Brain pericyte (primary cell): ENCODE measurements around the gene PEAK1.

Source experiments
- DNase-seq: peaks from one replicate; pipeline ENCODE4 v3.0.0-alpha.2; 2012; ENCODE audit warnings: low read depth, low spot score

Gene PEAK1

GRCh38 chr15:77358545-77359240 is 61.2 kb downstream of the PEAK1 start:
- no peak for DNase-seq

GRCh38 chr15:77356305-77356704 is 63.6 kb downstream of the PEAK1 start:
- DNase-seq, result no peak

GRCh38 chr15:77355321-77355720 is 64.6 kb downstream of the PEAK1 start:
- no peak for DNase-seq

- no peak for DNase-seq
Measured at GRCh38 chr15:77354063-77354462, 65.8 kb downstream of the PEAK1 start.

- no peak for DNase-seq
Measured at GRCh38 chr15:77352887-77353286, 67.0 kb downstream of the PEAK1 start.

GRCh38 chr15:77350792-77351191 is 69.1 kb downstream of the PEAK1 start:
- no peak for DNase-seq

- DNase-seq, result no peak
Measured at GRCh38 chr15:77349666-77350065, 70.2 kb downstream of the PEAK1 start.

- no peak for DNase-seq
Measured at GRCh38 chr15:77348511-77348910, 71.4 kb downstream of the PEAK1 start.

- DNase-seq, result no peak
Measured at GRCh38 chr15:77347197-77347596, 72.7 kb downstream of the PEAK1 start.

GRCh38 chr15:77346245-77347036 is 73.5 kb downstream of the PEAK1 start:
- no peak for DNase-seq

GRCh38 chr15:77342807-77343206 is 77.1 kb downstream of the PEAK1 start:
- no peak for DNase-seq

- DNase-seq, result no peak
Measured at GRCh38 chr15:77340245-77340644, 79.7 kb downstream of the PEAK1 start.

GRCh38 chr15:77336006-77336405 is 83.9 kb downstream of the PEAK1 start:
- DNase-seq, result no peak

GRCh38 chr15:77335298-77335697 is 84.6 kb downstream of the PEAK1 start:
- no peak for DNase-seq

GRCh38 chr15:77333166-77333565 is 86.7 kb downstream of the PEAK1 start:
- no peak for DNase-seq

GRCh38 chr15:77329202-77329601 is 90.7 kb downstream of the PEAK1 start:
- no peak for DNase-seq

- no peak for DNase-seq
Measured at GRCh38 chr15:77327844-77328529, 91.9 kb downstream of the PEAK1 start.

GRCh38 chr15:77327168-77327567 is 92.7 kb downstream of the PEAK1 start:
- no peak for DNase-seq

- DNase-seq, result no peak
Measured at GRCh38 chr15:77326366-77326765, 93.5 kb downstream of the PEAK1 start.

GRCh38 chr15:77312523-77312922 is 107.4 kb downstream of the PEAK1 start:
- no peak for DNase-seq

- DNase-seq, result no peak
Measured at GRCh38 chr15:77311618-77312398, 108.1 kb downstream of the PEAK1 start.

GRCh38 chr15:77311020-77311419 is 108.9 kb downstream of the PEAK1 start:
- DNase-seq, result no peak
